ENCODE results near the gene SKI.

GRCh38 chr1:2239013-2239370 lies 10.9 kb downstream of the SKI start:
- TF ChIP-seq TAF1 (IDR thresholded peaks at IDR 0.05; ENCODE audit: borderline replicate concordance, low read depth, low read length), result no peak
- TF ChIP-seq, protein P1, sequence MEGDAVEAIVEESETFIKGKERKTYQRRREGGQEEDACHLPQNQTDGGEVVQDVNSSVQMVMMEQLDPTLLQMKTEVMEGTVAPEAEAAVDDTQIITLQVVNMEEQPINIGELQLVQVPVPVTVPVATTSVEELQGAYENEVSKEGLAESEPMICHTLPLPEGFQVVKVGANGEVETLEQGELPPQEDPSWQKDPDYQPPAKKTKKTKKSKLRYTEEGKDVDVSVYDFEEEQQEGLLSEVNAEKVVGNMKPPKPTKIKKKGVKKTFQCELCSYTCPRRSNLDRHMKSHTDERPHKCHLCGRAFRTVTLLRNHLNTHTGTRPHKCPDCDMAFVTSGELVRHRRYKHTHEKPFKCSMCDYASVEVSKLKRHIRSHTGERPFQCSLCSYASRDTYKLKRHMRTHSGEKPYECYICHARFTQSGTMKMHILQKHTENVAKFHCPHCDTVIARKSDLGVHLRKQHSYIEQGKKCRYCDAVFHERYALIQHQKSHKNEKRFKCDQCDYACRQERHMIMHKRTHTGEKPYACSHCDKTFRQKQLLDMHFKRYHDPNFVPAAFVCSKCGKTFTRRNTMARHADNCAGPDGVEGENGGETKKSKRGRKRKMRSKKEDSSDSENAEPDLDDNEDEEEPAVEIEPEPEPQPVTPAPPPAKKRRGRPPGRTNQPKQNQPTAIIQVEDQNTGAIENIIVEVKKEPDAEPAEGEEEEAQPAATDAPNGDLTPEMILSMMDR (IDR thresholded peaks at IDR 0.05 in 2 of 3, conservative IDR thresholded peaks at IDR 0.05 in 1 of 3; ENCODE audit: control insufficient read depth in 2 of 3, extremely low read depth in 1 of 3, insufficient read depth in 1 of 3, low read depth in 3 of 3, low read length in 3 of 3), result no peak
- TF ChIP-seq, protein P2, sequence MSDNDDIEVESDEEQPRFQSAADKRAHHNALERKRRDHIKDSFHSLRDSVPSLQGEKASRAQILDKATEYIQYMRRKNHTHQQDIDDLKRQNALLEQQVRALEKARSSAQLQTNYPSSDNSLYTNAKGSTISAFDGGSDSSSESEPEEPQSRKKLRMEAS (IDR thresholded peaks at IDR 0.05; ENCODE audit: low read depth, low read length), result no peak
- TF ChIP-seq, protein P3, sequence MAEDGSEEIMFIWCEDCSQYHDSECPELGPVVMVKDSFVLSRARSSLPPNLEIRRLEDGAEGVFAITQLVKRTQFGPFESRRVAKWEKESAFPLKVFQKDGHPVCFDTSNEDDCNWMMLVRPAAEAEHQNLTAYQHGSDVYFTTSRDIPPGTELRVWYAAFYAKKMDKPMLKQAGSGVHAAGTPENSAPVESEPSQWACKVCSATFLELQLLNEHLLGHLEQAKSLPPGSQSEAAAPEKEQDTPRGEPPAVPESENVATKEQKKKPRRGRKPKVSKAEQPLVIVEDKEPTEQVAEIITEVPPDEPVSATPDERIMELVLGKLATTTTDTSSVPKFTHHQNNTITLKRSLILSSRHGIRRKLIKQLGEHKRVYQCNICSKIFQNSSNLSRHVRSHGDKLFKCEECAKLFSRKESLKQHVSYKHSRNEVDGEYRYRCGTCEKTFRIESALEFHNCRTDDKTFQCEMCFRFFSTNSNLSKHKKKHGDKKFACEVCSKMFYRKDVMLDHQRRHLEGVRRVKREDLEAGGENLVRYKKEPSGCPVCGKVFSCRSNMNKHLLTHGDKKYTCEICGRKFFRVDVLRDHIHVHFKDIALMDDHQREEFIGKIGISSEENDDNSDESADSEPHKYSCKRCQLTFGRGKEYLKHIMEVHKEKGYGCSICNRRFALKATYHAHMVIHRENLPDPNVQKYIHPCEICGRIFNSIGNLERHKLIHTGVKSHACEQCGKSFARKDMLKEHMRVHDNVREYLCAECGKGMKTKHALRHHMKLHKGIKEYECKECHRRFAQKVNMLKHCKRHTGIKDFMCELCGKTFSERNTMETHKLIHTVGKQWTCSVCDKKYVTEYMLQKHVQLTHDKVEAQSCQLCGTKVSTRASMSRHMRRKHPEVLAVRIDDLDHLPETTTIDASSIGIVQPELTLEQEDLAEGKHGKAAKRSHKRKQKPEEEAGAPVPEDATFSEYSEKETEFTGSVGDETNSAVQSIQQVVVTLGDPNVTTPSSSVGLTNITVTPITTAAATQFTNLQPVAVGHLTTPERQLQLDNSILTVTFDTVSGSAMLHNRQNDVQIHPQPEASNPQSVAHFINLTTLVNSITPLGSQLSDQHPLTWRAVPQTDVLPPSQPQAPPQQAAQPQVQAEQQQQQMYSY (CRISPR knock-in tag; IDR thresholded peaks at IDR 0.05), result no peak
